ENCODE measurements around the gene ENTHD1.
A peak's percentile ranks its signal among the peaks of the same experiment; 100 is the strongest.
"Not testable (repeated sequence)": the region's sequence is repeated elsewhere in the genome, so short reads cannot be mapped to it uniquely, and the experiment has no call there.

The ENTHD1 gene

DNA sequence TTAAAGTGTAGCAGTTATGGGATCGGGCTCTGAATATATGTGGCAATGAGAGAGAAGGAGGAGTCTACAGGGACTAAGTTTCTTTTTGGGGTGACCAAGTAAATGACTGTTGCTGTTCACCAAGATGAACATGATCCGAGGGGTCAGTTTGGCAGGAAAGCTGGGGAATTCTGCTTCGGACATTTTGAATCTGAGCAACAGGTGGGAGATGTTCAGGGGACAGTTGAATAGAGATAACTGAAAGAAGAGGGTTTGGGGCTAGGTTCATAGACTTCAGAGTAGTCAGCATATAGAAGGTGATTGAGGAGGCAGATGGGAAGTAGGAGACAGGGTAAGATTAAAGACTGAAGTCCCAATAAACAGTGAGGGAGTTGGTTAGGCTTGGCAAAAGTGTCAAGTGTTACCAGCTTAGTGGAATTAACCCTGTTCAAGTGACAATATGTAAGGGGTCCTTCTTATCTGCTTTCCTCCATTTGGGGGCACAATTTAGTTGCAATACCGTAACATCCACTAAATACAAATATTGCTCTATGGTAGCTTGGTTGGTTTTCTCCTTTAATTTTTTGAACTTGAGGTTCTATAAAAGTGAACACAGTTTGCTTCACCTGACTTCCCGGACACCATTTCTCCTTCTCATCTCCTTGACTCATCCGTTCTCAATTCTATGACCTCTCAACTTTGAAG lies 2.9 kb upstream of the ENTHD1 start:
- 93% methylated on average over 5 of the region's 6 CpGs for WGBS
- H3K9ac ChIP-seq (ENCODE audit: low read depth, low read length) = no peak overlapping the region
- H3K4me3 ChIP-seq (ENCODE audit: low read length) = no peak overlapping the region
- H3K27ac ChIP-seq (ENCODE audit: low read depth, low read length) = no peak overlapping the region
- no peaks in the 10 kb centered on the region for H3K9me3 ChIP-seq (ENCODE audit: insufficient read depth, low read depth, low read length)
- H3K36me3 ChIP-seq (ENCODE audit: insufficient read depth, low read length) = no peaks in the 10 kb centered on the region
- no peaks in the 10 kb centered on the region for H3K4me1 ChIP-seq (ENCODE audit: insufficient read depth, low read length)
- H3K27me3 ChIP-seq (ENCODE audit: insufficient read depth, low read length) = no peaks in the 10 kb centered on the region

DNA sequence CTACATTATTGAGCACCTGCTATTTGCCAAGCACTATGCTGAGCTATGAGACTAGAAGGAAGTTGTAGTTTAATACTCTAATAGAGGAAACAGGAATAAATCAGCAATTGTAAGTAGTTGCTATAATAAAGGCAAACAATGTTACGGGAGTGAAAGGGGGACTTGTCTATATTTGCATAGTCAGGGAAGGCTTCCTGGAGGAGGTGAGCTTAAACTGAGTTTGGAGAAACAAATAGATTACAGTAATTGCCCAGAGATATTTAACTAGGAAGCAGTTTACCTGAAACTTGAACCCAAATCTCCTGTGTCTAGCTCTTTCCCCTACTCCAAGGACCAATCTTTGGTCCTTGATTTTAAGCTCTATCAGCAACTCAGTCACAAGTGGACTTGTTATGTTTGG lies 2.1 kb upstream of the ENTHD1 start:
- H3K4me3 ChIP-seq (ENCODE audit: low read length) = no peak overlapping the region
- H3K27me3 ChIP-seq (ENCODE audit: insufficient read depth, low read length) = no peaks in the 10 kb centered on the region
- H3K36me3 ChIP-seq (ENCODE audit: insufficient read depth, low read length) = no peaks in the 10 kb centered on the region
- no peaks in the 10 kb centered on the region for H3K4me1 ChIP-seq (ENCODE audit: insufficient read depth, low read length)
- H3K9me3 ChIP-seq (ENCODE audit: insufficient read depth, low read depth, low read length) = no peaks in the 10 kb centered on the region
- 88% methylated on average over 1 of the region's 1 CpG for WGBS
- no peak overlapping the region for H3K27ac ChIP-seq (ENCODE audit: low read depth, low read length)
- no peak overlapping the region for H3K9ac ChIP-seq (ENCODE audit: low read depth, low read length)

DNA sequence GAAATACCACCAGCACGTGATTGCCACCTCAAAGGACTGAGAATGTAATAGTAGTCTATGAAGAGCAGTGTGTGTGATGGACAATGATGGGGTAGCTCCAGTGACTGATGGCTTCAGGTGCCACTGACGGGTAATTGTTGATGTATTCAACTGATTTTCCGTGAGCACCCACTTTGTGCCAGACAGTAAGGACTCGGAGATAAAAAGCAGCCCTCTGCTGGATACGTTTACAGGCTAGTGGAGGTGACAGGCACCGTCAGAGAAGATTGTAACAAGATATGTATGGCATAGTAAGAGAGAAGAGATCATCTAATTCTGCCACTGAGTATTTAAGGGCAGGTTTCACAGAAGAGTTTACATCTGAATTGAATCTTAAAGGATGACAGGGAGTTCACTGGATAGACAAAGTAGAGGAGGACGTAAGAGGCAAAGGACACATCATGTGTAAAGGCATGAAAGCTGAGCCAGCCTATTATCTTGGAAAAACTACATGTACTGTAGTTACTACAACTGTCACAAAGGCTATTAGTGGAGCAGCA lies 1.1 kb upstream of the ENTHD1 start:
- Histone ChIP-seq H3K27ac (ENCODE audit: low read depth, low read length) (no peak overlapping the region), H3K4me3 (ENCODE audit: low read length) (no peak overlapping the region), H3K9ac (ENCODE audit: low read depth, low read length) (no peak overlapping the region), H3K4me1 (ENCODE audit: insufficient read depth, low read length) (no peaks in the 10 kb centered on the region), H3K27me3 (ENCODE audit: insufficient read depth, low read length) (no peaks in the 10 kb centered on the region), H3K36me3 (ENCODE audit: insufficient read depth, low read length) (no peaks in the 10 kb centered on the region), H3K9me3 (ENCODE audit: insufficient read depth, low read depth, low read length) (no peaks in the 10 kb centered on the region)
- WGBS = 84% methylated on average over 7 of the region's 7 CpGs

DNA sequence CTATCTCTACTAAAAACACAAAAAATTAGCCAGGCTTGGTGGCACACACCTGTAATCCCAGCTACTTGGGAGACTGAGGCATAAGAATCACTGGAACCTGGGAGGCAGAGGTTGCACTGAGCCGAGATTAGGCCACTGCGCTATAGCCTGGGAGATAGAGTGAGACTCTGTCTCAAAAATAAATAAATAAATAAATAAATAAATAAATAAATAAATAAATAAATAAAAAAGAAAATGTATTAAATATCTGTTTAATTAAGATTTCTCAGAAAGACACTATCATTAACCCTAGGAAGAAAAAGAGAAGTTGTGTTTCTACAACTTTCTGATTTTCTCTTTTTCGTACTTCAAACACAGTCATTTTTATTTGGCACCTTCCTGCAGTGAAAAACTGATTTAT lies 3.6 kb downstream of the ENTHD1 start:
- not testable (repeated sequence) for H3K9me3 ChIP-seq (ENCODE audit: insufficient read depth, low read depth, low read length); H3K4me3 ChIP-seq (ENCODE audit: low read length); H3K9ac ChIP-seq (ENCODE audit: low read depth, low read length); H3K27me3 ChIP-seq (ENCODE audit: insufficient read depth, low read length); H3K27ac ChIP-seq (ENCODE audit: low read depth, low read length); H3K4me1 ChIP-seq (ENCODE audit: insufficient read depth, low read length); H3K36me3 ChIP-seq (ENCODE audit: insufficient read depth, low read length)
- WGBS = 94% methylated on average over 2 of the region's 3 CpGs

DNA sequence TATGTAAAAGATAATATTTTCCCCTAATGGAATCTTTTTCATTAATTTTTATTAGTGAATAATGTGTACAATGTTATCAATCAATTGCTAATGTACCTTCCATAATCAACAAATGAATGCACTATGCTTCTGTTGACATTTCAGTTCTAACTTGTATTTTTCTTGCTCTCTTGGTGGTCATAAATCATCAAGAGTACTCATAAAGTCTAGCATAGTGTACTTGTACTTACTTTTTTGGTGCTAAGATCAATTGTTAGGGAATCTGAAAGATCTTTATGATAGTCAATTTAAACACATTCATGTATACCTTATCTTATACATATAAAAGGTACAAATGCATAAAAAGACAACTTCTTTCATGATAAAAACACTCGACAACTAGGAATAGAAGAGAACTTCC lies 10.5 kb downstream of the ENTHD1 start:
- no peaks in the 10 kb centered on the region for H3K4me1 ChIP-seq (ENCODE audit: insufficient read depth, low read length)
- H3K27me3 ChIP-seq (ENCODE audit: insufficient read depth, low read length) = no peaks in the 10 kb centered on the region
- H3K4me3 ChIP-seq (ENCODE audit: low read length) = no peak overlapping the region
- no peak overlapping the region for H3K27ac ChIP-seq (ENCODE audit: low read depth, low read length)
- H3K9me3 ChIP-seq (ENCODE audit: insufficient read depth, low read depth, low read length) = no peaks in the 10 kb centered on the region
- no peaks in the 10 kb centered on the region for H3K36me3 ChIP-seq (ENCODE audit: insufficient read depth, low read length)
- H3K9ac ChIP-seq (ENCODE audit: low read depth, low read length) = no peak overlapping the region
- 88% methylated on average over 1 of the region's 1 CpG for WGBS

DNA sequence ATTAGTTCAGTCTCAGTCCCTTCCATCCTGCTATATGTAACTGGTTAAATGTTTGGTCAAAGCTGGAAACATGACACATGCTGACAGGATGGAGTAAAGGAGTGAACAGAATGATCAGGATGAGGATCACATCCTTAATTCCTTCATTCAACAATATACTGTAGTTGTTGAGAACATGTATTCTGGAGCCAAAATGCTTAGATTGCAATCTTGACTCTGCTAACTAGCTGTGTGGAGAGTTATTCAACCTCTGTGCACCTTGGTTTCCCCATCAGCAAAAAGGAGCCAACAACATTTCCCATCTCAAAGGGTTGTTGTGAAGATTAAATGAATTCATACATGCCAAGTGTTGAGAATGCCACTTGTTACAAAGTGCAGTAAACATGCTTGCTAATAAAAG lies 12.8 kb downstream of the ENTHD1 start:
- Histone ChIP-seq H3K4me3 (ENCODE audit: low read length) (no peak overlapping the region), H3K4me1 (ENCODE audit: insufficient read depth, low read length) (no peaks in the 10 kb centered on the region), H3K9me3 (ENCODE audit: insufficient read depth, low read depth, low read length) (no peaks in the 10 kb centered on the region), H3K36me3 (ENCODE audit: insufficient read depth, low read length) (no peaks in the 10 kb centered on the region), H3K9ac (ENCODE audit: low read depth, low read length) (no peak overlapping the region), H3K27me3 (ENCODE audit: insufficient read depth, low read length) (no peaks in the 10 kb centered on the region), H3K27ac (ENCODE audit: low read depth, low read length) (no peak overlapping the region)

DNA sequence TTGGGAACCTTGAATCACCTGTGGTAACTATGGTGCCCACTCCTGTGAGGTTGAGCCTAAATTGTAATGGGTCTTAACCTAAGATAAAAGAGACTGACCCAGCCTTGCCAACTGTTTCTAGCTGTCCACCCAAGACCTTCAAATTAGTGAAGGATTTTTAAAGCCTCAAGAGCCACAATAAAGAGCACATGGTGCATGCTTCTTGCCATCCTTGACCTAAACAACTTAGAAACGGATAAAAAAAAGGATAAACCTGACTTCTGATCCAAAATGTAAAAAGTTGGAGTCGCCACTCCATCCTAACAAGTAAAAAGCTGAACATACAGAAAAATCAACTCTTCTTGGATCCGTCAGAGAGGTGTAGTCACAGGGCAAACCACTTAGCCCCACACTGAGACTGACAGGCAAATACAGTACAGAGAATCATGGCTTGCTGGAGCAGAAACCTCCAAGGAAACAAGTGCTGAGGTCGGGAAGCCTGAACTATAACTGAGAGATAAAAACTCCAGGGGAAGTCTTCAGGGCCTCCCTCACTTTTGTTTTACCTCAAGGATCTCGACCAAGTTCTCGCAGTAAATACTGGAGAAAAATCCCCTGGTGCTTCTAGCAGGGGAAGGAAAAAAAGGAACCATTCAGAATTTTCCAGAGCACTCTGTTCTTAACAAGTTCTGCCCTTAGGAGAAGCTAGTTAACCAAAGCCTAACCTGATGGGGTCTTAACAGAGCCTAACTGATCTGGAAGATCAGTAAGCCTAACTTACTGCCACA lies 16.3 kb downstream of the ENTHD1 start:
- 82% methylated on average over 6 of the region's 6 CpGs for WGBS
- Histone ChIP-seq H3K27me3 (ENCODE audit: insufficient read depth, low read length) (no peaks in the 10 kb centered on the region), H3K27ac (ENCODE audit: low read depth, low read length) (no peak overlapping the region)

DNA sequence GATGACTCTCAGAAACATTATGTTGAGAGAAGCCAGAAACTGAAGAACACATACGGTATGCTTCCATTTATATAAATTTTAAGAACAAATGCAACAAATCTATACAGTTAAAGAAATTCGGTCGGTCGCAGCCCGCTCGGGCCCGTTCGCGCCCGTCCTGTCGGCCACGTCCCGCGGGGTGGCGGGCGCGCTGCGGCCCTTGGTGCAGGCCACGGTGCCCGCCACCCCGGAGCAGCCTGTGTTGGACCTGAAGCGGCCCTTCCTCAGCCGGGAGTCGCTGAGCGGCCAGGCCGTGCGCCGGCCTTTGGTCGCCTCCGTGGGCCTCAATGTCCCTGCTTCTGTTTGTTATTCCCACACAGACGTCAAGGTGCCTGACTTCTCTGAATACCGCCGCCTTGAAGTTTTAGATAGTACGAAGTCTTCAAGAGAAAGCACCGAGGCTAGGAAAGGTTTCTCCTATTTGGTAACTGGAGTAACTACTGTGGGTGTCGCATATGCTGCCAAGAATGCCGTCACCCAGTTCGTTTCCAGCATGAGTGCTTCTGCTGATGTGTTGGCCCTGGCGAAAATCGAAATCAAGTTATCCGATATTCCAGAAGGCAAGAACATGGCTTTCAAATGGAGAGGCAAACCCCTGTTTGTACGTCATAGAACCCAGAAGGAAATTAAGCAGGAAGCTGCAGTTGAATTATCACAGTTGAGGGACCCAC lies 18.2 kb downstream of the ENTHD1 start:
- H3K9ac ChIP-seq (ENCODE audit: low read depth, low read length) = peak overlapping the region; percentile 52; the same call in 1 of the 2 replicates
- not testable (repeated sequence) for H3K36me3 ChIP-seq (ENCODE audit: insufficient read depth, low read length); H3K4me1 ChIP-seq (ENCODE audit: insufficient read depth, low read length); H3K9me3 ChIP-seq (ENCODE audit: insufficient read depth, low read depth, low read length); H3K4me3 ChIP-seq (ENCODE audit: low read length); H3K27ac ChIP-seq (ENCODE audit: low read depth, low read length); H3K27me3 ChIP-seq (ENCODE audit: insufficient read depth, low read length)
- 96% methylated on average over 35 of the region's 42 CpGs for WGBS

More for the DNA sequence above, 16.3 kb downstream of the ENTHD1 start:
- Histone ChIP-seq H3K36me3 (ENCODE audit: insufficient read depth, low read length) (no peaks in the 10 kb centered on the region), H3K9ac (ENCODE audit: low read depth, low read length) (no peak overlapping the region), H3K4me1 (ENCODE audit: insufficient read depth, low read length) (no peaks in the 10 kb centered on the region), H3K4me3 (ENCODE audit: low read length) (no peak overlapping the region), H3K9me3 (ENCODE audit: insufficient read depth, low read depth, low read length) (no peaks in the 10 kb centered on the region)

DNA sequence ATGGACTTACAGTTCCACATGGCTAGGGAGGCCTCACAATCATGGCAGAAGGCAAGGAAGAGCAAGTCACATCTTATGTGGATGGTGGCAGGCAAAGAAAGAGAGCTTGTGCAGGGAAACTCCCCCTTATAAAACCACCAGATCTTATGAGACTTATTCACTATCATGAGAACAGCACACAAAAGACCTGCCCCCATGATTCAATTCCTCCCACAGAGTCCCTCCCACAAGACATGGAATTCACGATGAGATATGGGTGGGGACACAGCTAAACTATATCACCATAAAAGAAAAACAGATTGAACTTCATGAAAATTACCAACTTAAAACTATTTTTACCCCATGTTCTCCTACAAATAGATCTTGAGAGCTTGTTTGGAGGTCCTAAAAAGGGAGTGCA lies 19.6 kb downstream of the ENTHD1 start:
- H3K9me3 ChIP-seq (ENCODE audit: insufficient read depth, low read depth, low read length) = no peaks in the 10 kb centered on the region
- H3K36me3 ChIP-seq (ENCODE audit: insufficient read depth, low read length) = no peaks in the 10 kb centered on the region
- no peaks in the 10 kb centered on the region for H3K27me3 ChIP-seq (ENCODE audit: insufficient read depth, low read length)
- no peak overlapping the region for H3K9ac ChIP-seq (ENCODE audit: low read depth, low read length)
- no peak overlapping the region for H3K4me3 ChIP-seq (ENCODE audit: low read length)
- no peak overlapping the region for H3K27ac ChIP-seq (ENCODE audit: low read depth, low read length)
- no peaks in the 10 kb centered on the region for H3K4me1 ChIP-seq (ENCODE audit: insufficient read depth, low read length)
- WGBS = 92% methylated on average over 1 of the region's 1 CpG

DNA sequence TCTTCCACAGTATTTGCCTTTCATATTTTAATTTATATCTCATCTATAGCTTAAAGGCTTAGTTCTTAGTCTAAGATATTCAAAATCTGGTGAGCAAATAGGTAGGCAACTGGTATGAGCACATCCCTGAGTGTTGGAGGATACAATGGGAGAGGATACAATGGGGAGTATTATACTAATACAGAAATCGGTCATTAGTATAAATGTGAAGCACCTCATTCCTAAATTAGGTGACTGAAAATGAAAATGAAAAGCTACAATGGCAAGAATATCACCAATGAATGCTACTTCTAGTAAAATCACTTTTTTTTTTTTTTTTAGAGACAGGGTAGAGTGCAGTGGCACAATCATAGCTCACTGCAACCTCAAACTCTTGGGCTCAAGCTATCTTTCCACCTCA lies 21.0 kb downstream of the ENTHD1 start:
- Histone ChIP-seq H3K27me3 (ENCODE audit: insufficient read depth, low read length) (no peaks in the 10 kb centered on the region), H3K4me3 (ENCODE audit: low read length) (no peak overlapping the region), H3K4me1 (ENCODE audit: insufficient read depth, low read length) (no peaks in the 10 kb centered on the region), H3K9ac (ENCODE audit: low read depth, low read length) (no peak overlapping the region), H3K9me3 (ENCODE audit: insufficient read depth, low read depth, low read length) (no peaks in the 10 kb centered on the region), H3K36me3 (ENCODE audit: insufficient read depth, low read length) (no peaks in the 10 kb centered on the region), H3K27ac (ENCODE audit: low read depth, low read length) (no peak overlapping the region)
- 100% methylated on average over 1 of the region's 1 CpG for WGBS
